MV-4-11 (cell line): ENCODE results near the gene DNHD1.

Experiments used
- DNase-seq: peaks from one replicate; lab custom pipeline; 2025; lab: John Stamatoyannopoulos, UW

Gene DNHD1

DNA sequence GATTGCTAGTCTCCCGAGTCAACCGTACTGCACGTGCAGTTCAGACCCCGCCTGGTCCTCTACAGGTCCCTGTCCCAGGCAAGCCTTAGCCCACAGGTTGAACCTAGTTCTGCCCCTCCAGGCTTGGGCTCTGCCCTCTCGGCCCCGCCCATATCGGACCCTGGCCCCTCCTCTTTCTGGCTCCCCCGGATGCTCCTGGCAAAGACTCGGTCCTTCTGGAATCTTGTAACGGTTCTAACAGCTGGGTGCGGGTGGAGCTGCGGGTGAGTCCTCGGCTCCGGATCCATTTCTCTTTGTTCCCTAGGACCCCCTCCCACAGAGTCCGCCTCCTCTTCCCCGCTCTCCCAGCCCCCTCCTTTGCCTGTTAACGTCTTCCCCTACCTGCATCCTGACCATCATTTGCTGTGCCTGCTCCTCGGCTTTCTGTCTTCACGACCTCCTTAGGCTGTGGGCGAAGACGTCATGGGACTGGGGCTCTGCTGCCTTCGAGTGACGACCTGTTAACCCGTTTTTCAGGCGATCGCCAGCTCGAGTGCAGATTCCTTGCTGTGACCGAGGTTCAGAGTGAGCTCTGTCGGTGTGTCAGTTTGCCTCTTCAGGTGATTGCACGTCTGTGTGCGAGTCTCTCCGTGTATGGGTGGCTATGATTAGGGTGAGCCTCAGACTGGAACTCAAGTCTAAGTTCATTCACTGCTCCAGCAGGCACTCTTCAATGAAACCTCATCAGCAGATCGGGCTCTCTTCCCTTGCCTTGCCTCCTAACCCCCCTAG is at the start of gene DNHD1:
Gene DNHD1, plus strand, starts transcription at position 212 of the 771 bp plus-strand sequence. CDS start 936 bp downstream, outside the sequence.
- DNase-seq: no peak

- no peak for DNase-seq
Measured at GRCh38 chr11:6448574-6448973, 48.5 kb upstream of the DNHD1 start.

DNA sequence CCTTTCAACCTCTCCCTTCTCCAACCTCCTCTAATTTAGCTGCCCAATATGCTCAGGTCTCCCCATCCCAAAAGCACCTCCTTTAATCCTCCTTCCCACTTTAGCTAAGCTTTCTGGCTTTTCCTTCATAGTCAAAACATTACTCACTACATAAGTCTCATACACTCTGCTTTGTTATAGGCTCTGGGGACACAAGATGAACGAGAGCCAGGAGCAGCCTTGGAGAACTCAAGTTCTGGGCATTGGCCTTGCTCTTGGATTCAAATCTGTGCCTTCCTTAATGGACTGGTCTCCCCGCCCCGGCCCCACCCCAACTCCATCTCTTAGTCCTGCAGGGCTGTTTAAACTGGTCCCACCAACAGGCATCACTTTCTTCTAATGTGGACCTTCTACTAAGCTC is 44.9 kb upstream of the DNHD1 start:
- DNase-seq: no peak

DNA sequence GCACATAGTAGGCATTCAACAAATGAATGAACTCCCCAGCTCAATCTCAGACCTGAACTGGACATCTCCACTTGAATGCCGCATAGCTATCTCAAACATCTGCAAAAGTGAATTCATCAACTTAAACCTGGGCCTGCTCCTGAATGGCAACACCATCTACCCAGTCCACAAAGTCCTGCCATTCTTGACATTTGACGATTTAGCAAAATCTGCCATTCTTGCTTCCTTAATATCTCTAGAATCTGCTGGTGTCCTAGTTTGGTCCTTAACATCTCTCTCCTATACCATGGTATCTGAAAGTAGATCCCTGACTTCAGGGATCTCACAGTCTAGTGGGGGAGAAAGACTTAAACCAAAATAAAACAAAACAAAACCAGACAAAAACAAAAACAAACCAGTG is 43.9 kb upstream of the DNHD1 start:
- DNase-seq: no peak

- DNase-seq: no peak
Measured at GRCh38 chr11:6455070-6455469, 42.0 kb upstream of the DNHD1 start.

- no peak for DNase-seq
Measured at GRCh38 chr11:6456361-6457073, 40.6 kb upstream of the DNHD1 start.

GRCh38 chr11:6457581-6458320 is 39.3 kb upstream of the DNHD1 start:
- no peak for DNase-seq

DNA sequence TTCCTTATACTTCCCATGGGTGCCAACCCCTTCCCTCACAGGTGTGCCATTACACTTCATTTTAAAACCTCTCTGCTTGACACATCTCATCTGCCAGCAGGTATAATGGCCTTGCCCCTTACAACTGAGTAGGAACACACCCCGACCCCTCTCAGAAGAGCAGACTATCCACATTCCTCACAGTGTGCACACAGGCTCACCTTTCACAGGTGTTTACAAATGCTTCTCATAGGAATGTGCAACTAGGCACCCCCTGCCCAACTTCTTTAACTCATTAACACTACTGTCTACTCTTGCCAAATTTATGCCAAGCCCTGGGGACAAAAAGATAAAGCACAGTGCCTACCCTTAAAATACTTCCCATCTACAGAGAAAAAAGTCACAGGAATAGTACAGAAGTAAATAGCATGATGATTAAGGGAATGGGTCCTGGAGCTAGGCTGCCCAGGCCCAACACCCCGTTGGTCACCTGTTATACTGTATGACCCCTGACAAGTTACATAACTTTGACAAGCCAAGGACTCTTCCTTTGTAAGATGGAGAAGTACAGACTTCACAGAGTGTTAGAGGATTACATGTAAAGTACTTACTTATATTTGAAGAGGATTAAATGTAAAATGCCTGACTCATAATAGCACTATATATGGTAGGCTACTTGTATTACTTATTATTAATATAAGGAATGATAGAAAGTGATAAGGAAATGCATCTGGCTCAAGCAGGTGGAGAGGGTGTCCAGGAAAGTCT is 38.6 kb upstream of the DNHD1 start:
- no peak for DNase-seq

GRCh38 chr11:6459099-6459450 is 38.0 kb upstream of the DNHD1 start:
- no peak for DNase-seq

DNA sequence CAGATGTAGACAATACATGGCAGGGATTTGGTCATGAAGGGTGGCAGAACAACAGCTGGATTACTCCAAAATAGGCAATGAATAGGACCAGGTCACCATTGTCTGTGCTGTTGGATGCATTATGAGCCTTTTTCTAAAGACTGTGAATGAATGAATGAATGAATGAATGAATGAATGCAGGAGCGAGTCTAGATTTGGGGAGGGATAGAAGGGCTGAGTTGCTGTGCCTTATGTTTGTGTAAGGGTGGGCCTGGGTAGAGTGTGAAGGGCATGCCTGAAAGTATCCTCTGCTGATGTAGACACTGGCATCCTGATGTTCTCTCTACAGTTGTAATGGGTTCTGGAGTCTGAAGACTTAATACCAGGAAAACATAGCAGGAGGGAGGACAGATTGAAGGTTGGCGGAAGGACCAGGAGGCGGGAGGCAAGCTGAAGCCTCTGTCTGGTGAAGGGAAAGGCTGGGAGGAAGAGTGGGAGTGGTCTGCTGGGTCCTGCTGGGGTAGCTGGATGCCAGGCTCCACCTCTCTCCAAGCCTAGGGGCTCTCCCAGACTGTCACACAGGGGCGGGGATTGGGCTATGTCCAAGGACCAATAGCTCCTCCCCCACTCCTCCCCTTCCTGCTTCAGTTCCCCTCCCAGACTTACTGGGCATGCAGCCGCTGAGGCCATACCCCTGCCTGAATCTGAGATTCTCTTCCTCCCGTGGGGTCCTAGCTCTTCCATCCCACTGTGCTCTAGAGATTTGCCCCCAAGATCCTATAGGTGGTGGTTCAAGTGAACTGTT is 28.2 kb upstream of the DNHD1 start:
- DNase-seq: peak; percentile 61

- DNase-seq: no peak
Measured at GRCh38 chr11:6469599-6469998, 27.5 kb upstream of the DNHD1 start.

DNA sequence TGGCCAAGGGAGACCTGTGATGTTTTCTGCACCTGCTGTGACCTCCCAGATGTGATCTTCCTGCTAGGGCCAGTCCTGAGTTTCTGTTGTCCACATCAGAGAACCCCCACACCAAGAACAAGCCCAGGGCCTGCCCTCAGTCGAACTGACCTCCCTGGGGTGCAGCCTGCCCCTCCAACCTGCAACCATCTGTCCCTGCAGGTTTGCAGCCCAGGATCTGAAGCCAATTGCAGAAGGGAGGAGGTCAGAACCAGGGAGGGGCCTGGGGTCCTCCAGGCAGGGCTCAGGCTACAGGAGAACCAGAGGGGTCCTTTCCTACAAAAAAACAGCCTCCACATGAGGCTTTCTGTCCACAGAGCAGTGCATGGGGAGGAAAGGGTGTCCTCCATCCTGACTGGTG is 24.1 kb upstream of the DNHD1 start:
- DNase-seq: no peak

DNA sequence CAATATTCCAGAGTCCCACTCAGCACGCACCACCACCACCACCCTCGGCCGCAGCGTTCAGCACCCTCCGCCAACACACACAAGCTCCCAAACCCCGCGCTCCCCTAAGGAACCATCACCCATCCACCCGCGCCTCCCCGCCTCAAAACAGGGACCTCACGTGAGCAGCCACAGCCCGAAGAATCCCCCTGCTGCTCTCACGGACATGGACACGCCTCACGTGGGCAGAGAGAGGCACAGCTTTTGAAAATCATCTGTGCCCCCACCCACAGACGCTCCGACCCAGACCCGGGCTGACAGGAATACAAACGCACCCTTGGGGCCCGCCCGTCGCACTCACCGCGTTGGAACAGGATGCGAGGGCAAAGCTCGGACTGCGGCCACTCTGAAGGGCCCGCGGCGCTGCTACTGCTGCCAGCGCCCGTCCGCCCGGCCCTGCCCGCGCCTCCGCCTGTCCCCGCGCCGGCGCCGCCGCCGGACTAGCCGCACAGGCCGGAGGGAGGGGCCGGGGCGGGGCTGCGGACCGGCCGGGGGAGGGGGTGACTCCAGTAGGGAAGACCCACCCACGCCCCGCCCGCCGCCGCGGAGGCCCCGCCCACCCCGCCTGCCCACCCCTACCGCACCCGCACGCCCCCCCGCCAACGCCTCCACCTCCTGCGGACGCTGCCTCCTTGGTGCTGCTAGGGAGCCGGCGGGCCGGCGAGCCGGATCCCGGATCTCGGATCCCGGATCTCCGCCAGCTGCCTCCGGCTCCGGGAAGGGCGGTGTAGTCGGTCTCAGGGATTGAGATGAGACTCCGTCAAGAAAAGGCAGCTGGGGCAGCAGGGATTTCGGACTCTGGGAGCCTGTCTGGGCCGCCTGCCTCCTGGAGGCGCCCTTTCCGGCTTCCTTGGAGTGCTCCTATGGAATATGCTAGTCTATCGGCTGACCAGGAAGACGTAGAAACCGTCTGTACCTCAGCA is 23.3 kb upstream of the DNHD1 start, which contains the start of gene TRIM3:
Gene TRIM3, minus strand, starts transcription at position 491 of the 962 bp plus-strand sequence. CDS start 8,246 bp downstream, outside the sequence.
- peak; percentile 39 for DNase-seq

DNA sequence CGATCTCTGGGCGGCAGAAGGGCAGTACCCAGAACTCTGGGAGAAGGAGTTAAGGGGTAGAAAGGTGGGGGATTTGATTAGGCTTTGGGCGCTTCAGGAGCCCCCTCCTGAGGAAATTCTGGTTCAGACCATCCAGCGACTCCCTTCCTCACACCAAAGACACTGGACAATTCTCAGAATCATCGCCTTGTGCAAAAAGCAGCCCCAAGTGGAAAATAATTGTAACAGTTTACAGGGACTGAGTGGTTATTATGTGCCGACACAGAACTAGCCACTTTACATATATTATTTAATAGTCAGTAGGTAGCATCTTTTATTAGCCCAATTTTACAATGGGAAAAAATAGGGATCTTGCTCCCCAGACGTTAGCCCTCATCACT is 22.7 kb upstream of the DNHD1 start:
- no peak for DNase-seq

DNA sequence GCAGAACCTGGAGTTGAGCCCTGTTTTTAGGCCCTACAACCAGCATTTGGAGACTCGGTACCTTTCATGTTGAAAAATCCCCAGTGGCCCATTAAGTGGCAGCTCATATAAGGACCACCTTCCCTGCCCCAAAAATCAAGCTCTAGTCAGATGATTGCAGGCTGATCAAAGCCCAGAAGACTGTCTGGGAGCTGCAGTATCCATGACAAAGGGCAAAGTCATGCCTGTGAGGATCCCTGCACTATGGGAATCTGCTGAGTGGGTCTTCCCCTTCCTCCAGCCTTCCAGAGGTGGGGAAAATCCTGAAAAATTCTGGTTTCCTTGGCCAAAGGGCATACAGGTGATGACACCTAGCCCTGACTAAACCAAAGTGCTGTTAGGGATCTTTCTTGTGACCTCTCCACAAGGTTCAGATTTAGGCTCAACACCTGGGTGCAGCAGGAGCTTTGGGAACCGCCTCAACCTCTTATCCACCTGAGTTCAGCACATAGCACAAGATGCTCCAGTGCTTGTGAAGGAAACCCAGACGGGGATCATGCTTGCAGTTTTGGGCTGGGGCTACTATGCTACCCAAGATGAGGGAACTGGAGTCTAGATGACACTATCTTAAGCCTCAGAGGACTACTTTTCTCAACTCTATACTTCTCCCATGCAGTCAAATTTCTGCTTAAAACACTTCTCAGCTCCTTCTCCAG is 22.1 kb upstream of the DNHD1 start:
- no peak for DNase-seq

DNA sequence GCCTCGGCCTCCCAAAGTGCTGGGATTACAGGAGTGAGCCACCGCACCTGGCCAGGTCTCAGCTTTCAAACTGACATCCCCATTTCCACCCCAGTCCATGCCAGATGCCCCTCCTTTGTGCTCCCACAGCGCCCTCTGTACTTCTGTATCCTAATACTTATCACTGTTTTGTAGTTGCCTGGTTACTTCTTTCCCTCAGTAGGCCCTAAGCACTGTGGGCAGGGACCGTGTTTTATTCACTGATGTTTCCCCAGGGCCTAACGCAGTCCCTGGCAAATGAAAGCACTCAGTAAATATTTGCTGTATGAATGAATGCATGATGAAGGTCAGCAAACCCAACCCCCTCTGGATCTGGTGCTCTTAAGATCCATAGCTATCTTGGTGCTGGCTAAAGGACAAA is 21.1 kb upstream of the DNHD1 start:
- peak; percentile 6 for DNase-seq

- DNase-seq: no peak
Measured at GRCh38 chr11:6476571-6476970, 20.5 kb upstream of the DNHD1 start.

- no peak for DNase-seq
Measured at GRCh38 chr11:6480299-6480914, 16.7 kb upstream of the DNHD1 start.
